ENCODE measurements around the gene RAD51B.

The RAD51B gene

GRCh38 chr14:68761391-68761790 lies 941.8 kb downstream of the RAD51B start:
- H3K27ac ChIP-seq (ENCODE audit: extremely low read depth, low read depth, low read length): no peak overlapping the region
- TF ChIP-seq ZNF677 (tag by site-specific recombination; IDR thresholded peaks at IDR 0.05): no peak
- ChIA-PET CTCF (no interaction called here), POLR2A (no interaction called here)
- H3K4me1 ChIP-seq (ENCODE audit: control insufficient read depth, insufficient read depth, low read length): peaks cover 8% of the 10 kb centered on the region
- no peaks in the 10 kb centered on the region for H3K36me3 ChIP-seq (ENCODE audit: control insufficient read depth in 2 of 2, insufficient read depth in 1 of 2, low read length in 2 of 2)
- H3K4me3 ChIP-seq (ENCODE audit: low read depth, low read length): no peak overlapping the region
- no peaks in the 10 kb centered on the region for H3K9me3 ChIP-seq (ENCODE audit: control insufficient read depth, insufficient read depth, low read depth, low read length)

- ChIA-PET POLR2A (interaction anchor here (0.6 to 1.3 kb wide), 4 partner anchors 30 to 305 kb away, joined by 3 to 12 read pairs (median 4); partner anchors contain the start of gene ZFP36L1), CTCF (interaction anchor here (0.5 to 0.6 kb wide), 3 partner anchors 11 to 523 kb away, joined by 3 to 4 read pairs (median 4); no protein-coding TSS in a partner anchor)
- H3K27ac ChIP-seq (ENCODE audit: extremely low read depth, low read depth, low read length): no peak overlapping the region
- H3K4me1 ChIP-seq (ENCODE audit: control insufficient read depth, insufficient read depth, low read length): peaks cover 8% of the 10 kb centered on the region
- no peaks in the 10 kb centered on the region for H3K9me3 ChIP-seq (ENCODE audit: control insufficient read depth, insufficient read depth, low read depth, low read length)
- H3K4me3 ChIP-seq (ENCODE audit: low read depth, low read length): no peak overlapping the region
- H3K36me3 ChIP-seq (ENCODE audit: control insufficient read depth in 2 of 2, insufficient read depth in 1 of 2, low read length in 2 of 2): no peaks in the 10 kb centered on the region
- TF ChIP-seq ZNF48 (tag by site-specific recombination; IDR thresholded peaks at IDR 0.05): no peak
- TF ChIP-seq ZNF398 (tag by site-specific recombination; IDR thresholded peaks at IDR 0.05): peak; percentile 84
- TF ChIP-seq WT1 (tag by site-specific recombination; IDR thresholded peaks at IDR 0.05): peak; percentile 96
- peak; percentile 73; the same call in 1 of the 2 replicates for TF ChIP-seq ZNF10 (tag by site-specific recombination; IDR thresholded peaks at IDR 0.05)
- peak; percentile 28; the same call in 1 of the 2 replicates for TF ChIP-seq ZBTB6 (tag by site-specific recombination; IDR thresholded peaks at IDR 0.05)
- TF ChIP-seq ZBTB48 (tag by site-specific recombination; IDR thresholded peaks at IDR 0.05): peak; percentile 42; the same call in 1 of the 2 replicates
- TF ChIP-seq ZFP69B (tag by site-specific recombination; IDR thresholded peaks at IDR 0.05): peak; percentile 85
- peak; percentile 80; the same call in 1 of the 2 replicates for TF ChIP-seq ZNF394 (tag by site-specific recombination; IDR thresholded peaks at IDR 0.05; ENCODE audit: borderline replicate concordance)
- no peak for TF ChIP-seq MZF1 (tag by site-specific recombination; IDR thresholded peaks at IDR 0.05; ENCODE audit: borderline replicate concordance)
- TF ChIP-seq GLIS1 (tag by site-specific recombination; IDR thresholded peaks at IDR 0.05): peak; percentile 73
- TF ChIP-seq ZNF488 (tag by site-specific recombination; IDR thresholded peaks at IDR 0.05): no peak
- no peak for TF ChIP-seq BCL6B (tag by site-specific recombination; IDR thresholded peaks at IDR 0.05)
- TF ChIP-seq OSR2 (tag by site-specific recombination; IDR thresholded peaks at IDR 0.05): peak; percentile 45; the same call in 1 of the 2 replicates
- peak; percentile 39 for TF ChIP-seq ZIC2 (tag by site-specific recombination; IDR thresholded peaks at IDR 0.05)
- TF ChIP-seq ELK4 (IDR thresholded peaks at IDR 0.05; ENCODE audit: borderline replicate concordance, low read depth, low read length): no peak
- peak; percentile 95 for TF ChIP-seq ZNF223 (tag by site-specific recombination; IDR thresholded peaks at IDR 0.05)
- TF ChIP-seq ZFHX2 (tag by site-specific recombination; conservative IDR thresholded peaks at IDR 0.05): peak; percentile 88
- TF ChIP-seq ZNF341 (tag by site-specific recombination; IDR thresholded peaks at IDR 0.05; ENCODE audit: low read depth): peak; percentile 90
- TF ChIP-seq GLIS2 (tag by site-specific recombination; IDR thresholded peaks at IDR 0.05): peak; percentile 37; the same call in 1 of the 2 replicates
- TF ChIP-seq EGR2 (tag by site-specific recombination; IDR thresholded peaks at IDR 0.05; ENCODE audit: low read depth): peak; percentile 83
- 0 out of 2 replicates have a peak, but pooled peaks have one; percentile 26 for TF ChIP-seq PATZ1 (tag by site-specific recombination; IDR thresholded peaks at IDR 0.05)
- TF ChIP-seq FEZF1 (tag by site-specific recombination; IDR thresholded peaks at IDR 0.05): peak; percentile 40; the same call in 1 of the 2 replicates
- 0 out of 2 replicates have a peak, but pooled peaks have one; percentile 26 for TF ChIP-seq ZBTB17 (tag by site-specific recombination; IDR thresholded peaks at IDR 0.05)
- TF ChIP-seq ZNF202 (tag by site-specific recombination; IDR thresholded peaks at IDR 0.05; ENCODE audit: borderline replicate concordance): no peak
These were observed 943.6 kb downstream of the RAD51B start for GRCh38 chr14:68762953-68763764.

Measured in HEK293 (cell line).